Cardiac septum (tissue), 1 donor: ENCODE results near the gene SLC24A4. TPM values are rescaled to one million over a fixed set of nuclear protein-coding genes. Genes with fewer than 3 reads are reported as not detected.

Source experiments
- DNase-seq: peaks from one replicate; pipeline ENCODE4 v3.0.0-alpha.2; 2020; ENCODE audit warnings: low spot score
- intact Hi-C: fragments of 100-400 bp; cut with DNase I; formaldehyde crosslinking; loops from one replicate; pipeline ENCODE4 v1.14.0; 2022
- total RNA-seq: library from RNA; stranded (reverse); fragmentation: NEBNext Ultra II Directional; extraction: Animal tissue kit (Norgen Biotek cat#: 25700); gene quantifications from one replicate; pipeline ENCODE4 v1.2.1, GENCODE V29; 2021
- donor health status: DM: no; HTN: no; CAD: no.

SLC24A4 gene
- total RNA-seq, 1 donor from 2014 or later: not detected

- intact Hi-C loops: no loop called here
- no peak for DNase-seq
These were observed 103.3 kb downstream of the SLC24A4 start for GRCh38 chr14:92426237-92426636.

GRCh38 chr14:92427096-92427495, 104.1 kb downstream of the SLC24A4 start:
- intact Hi-C loops: no loop called here
- no peak for DNase-seq

- DNase-seq: no peak
- intact Hi-C loops: no loop called here
These were observed 107.7 kb downstream of the SLC24A4 start for GRCh38 chr14:92430686-92431085.

- intact Hi-C loops: no loop called here
- DNase-seq: no peak
These were observed 108.3 kb downstream of the SLC24A4 start for GRCh38 chr14:92431199-92431725.

GRCh38 chr14:92433407-92433806, 110.4 kb downstream of the SLC24A4 start:
- DNase-seq: no peak
- intact Hi-C loops: no loop called here

- intact Hi-C loops: no loop called here
- no peak for DNase-seq
These were observed 112.2 kb downstream of the SLC24A4 start for GRCh38 chr14:92435154-92435553.

- intact Hi-C loops: no loop called here
These were observed 113.3 kb downstream of the SLC24A4 start for GRCh38 chr14:92436115-92436776.

GRCh38 chr14:92437309-92437708, 114.3 kb downstream of the SLC24A4 start:
- DNase-seq: no peak

More at GRCh38 chr14:92436115-92436776, 113.3 kb downstream of the SLC24A4 start:
- DNase-seq: no peak

GRCh38 chr14:92437729-92438285, 114.8 kb downstream of the SLC24A4 start:
- DNase-seq: no peak
- intact Hi-C loops: no loop called here

More at GRCh38 chr14:92437309-92437708, 114.3 kb downstream of the SLC24A4 start:
- intact Hi-C loops: no loop called here

GRCh38 chr14:92439537-92440344, 116.8 kb downstream of the SLC24A4 start:
- DNase-seq: no peak
- intact Hi-C loops: no loop called here

- DNase-seq: no peak
- intact Hi-C loops: no loop called here
These were observed 117.5 kb downstream of the SLC24A4 start for GRCh38 chr14:92440345-92441003.

- DNase-seq: no peak
- intact Hi-C loops: no loop called here
These were observed 119.0 kb downstream of the SLC24A4 start for GRCh38 chr14:92441751-92442504.

GRCh38 chr14:92443167-92443566, 120.2 kb downstream of the SLC24A4 start:
- intact Hi-C loops: no loop called here
- no peak for DNase-seq

- intact Hi-C loops: no loop called here
- DNase-seq: no peak
These were observed 120.8 kb downstream of the SLC24A4 start for GRCh38 chr14:92443741-92444140.

GRCh38 chr14:92446771-92447170, 123.8 kb downstream of the SLC24A4 start:
- no peak for DNase-seq
- intact Hi-C loops: no loop called here

- intact Hi-C loops: no loop called here
- DNase-seq: no peak
These were observed 124.6 kb downstream of the SLC24A4 start for GRCh38 chr14:92447416-92448197.

GRCh38 chr14:92448786-92449185, 125.8 kb downstream of the SLC24A4 start:
- intact Hi-C loops: no loop called here
- no peak for DNase-seq

GRCh38 chr14:92449404-92450181, 126.6 kb downstream of the SLC24A4 start:
- DNase-seq: no peak
- intact Hi-C loops: loop anchor here (10.0 kb wide), 1 partner anchor 235 kb away; no protein-coding TSS in a partner anchor
